ENCODE measurements around the gene MRTFA. TPM values are rescaled to one million over a fixed set of nuclear protein-coding genes. Genes with fewer than 3 reads are reported as not detected.

The MRTFA gene
- total RNA-seq, 1 donor from 2014 or later = 19.2 TPM

- H3K4me3 ChIP-seq = no peak overlapping the region
- H3K27ac ChIP-seq (replicated peaks) = no peak overlapping the region
- intact Hi-C loops (cut with micrococcal nuclease) = no loop called here
- peaks cover 58% of the 10 kb centered on the region for H3K4me1 ChIP-seq
- H3K9me3 ChIP-seq (replicated peaks) = no peaks in the 10 kb centered on the region
- TF ChIP-seq CTCF (IDR thresholded peaks at IDR 0.05; ENCODE audit: borderline replicate concordance) = no peak
- H3K27me3 ChIP-seq (ENCODE audit: low read depth) = no peaks in the 10 kb centered on the region
- DNase-seq = no peak
- no peaks in the 10 kb centered on the region for H3K36me3 ChIP-seq
Measured at GRCh38 chr22:40613067-40613466, 23.5 kb downstream of the MRTFA start.

GRCh38 chr22:40612291-40612751 lies 24.2 kb downstream of the MRTFA start:
- Histone ChIP-seq H3K9me3 (replicated peaks) (no peaks in the 10 kb centered on the region), H3K4me3 (no peak overlapping the region), H3K27me3 (ENCODE audit: low read depth) (no peaks in the 10 kb centered on the region), H3K27ac (replicated peaks) (no peak overlapping the region), H3K36me3 (no peaks in the 10 kb centered on the region), H3K4me1 (peaks cover 65% of the 10 kb centered on the region)
- TF ChIP-seq CTCF (IDR thresholded peaks at IDR 0.05; ENCODE audit: borderline replicate concordance) = no peak
- intact Hi-C loops (cut with micrococcal nuclease) = no loop called here
- no peak for DNase-seq

GRCh38 chr22:40611606-40612005 lies 24.9 kb downstream of the MRTFA start:
- Histone ChIP-seq H3K4me3 (no peak overlapping the region), H3K27me3 (ENCODE audit: low read depth) (no peaks in the 10 kb centered on the region), H3K36me3 (no peaks in the 10 kb centered on the region), H3K4me1 (peaks cover 71% of the 10 kb centered on the region), H3K27ac (replicated peaks) (no peak overlapping the region), H3K9me3 (replicated peaks) (no peaks in the 10 kb centered on the region)
- intact Hi-C loops (cut with micrococcal nuclease) = no loop called here
- TF ChIP-seq CTCF (IDR thresholded peaks at IDR 0.05; ENCODE audit: borderline replicate concordance) = no peak
- no peak for DNase-seq

- H3K9me3 ChIP-seq (replicated peaks) = no peaks in the 10 kb centered on the region
- H3K27ac ChIP-seq (replicated peaks) = no peak overlapping the region
- peaks cover 76% of the 10 kb centered on the region for H3K4me1 ChIP-seq
- no peak for TF ChIP-seq CTCF (IDR thresholded peaks at IDR 0.05; ENCODE audit: borderline replicate concordance)
- intact Hi-C loops (cut with micrococcal nuclease) = no loop called here
- DNase-seq = no peak
- no peaks in the 10 kb centered on the region for H3K36me3 ChIP-seq
- H3K4me3 ChIP-seq = no peak overlapping the region
- no peaks in the 10 kb centered on the region for H3K27me3 ChIP-seq (ENCODE audit: low read depth)
Measured at GRCh38 chr22:40610329-40610850, 26.1 kb downstream of the MRTFA start.

- Histone ChIP-seq H3K27me3 (ENCODE audit: low read depth) (no peaks in the 10 kb centered on the region), H3K4me1 (peaks cover 80% of the 10 kb centered on the region), H3K9me3 (replicated peaks) (no peaks in the 10 kb centered on the region), H3K4me3 (no peak overlapping the region), H3K27ac (replicated peaks) (no peak overlapping the region), H3K36me3 (no peaks in the 10 kb centered on the region)
- no peak for TF ChIP-seq CTCF (IDR thresholded peaks at IDR 0.05; ENCODE audit: borderline replicate concordance)
- DNase-seq = no peak
- intact Hi-C loops (cut with micrococcal nuclease) = no loop called here
Measured at GRCh38 chr22:40609216-40609615, 27.3 kb downstream of the MRTFA start.

All from left ventricle myocardium inferior (tissue), 1 donor.